IMR-90 (cell line): ENCODE results near the gene UBE2O. TPM values are rescaled to one million over a fixed set of nuclear protein-coding genes. Genes with fewer than 3 reads are reported as not detected.
"Not testable (repeated sequence)": the region's sequence is repeated elsewhere in the genome, so short reads cannot be mapped to it uniquely, and the experiment has no call there.

ENCODE experiments used
- ATAC-seq: fragments of 200-7000 bp; cut with Tn5 transposase; 2 replicates; pipeline ENCODE4 v1.9.1; 2020; ENCODE audit warnings: low read depth, mild to moderate bottlenecking, moderate library complexity
- BruUV-seq: library from RNA; stranded (reverse); fragments of 400-500 nt; replicated peaks from 2 replicates; lab custom pipeline; 2021; lab: Mats Ljungman, UMichigan
- CTCF ChIA-PET: fragments of 300-600 bp; formaldehyde crosslinking; extraction: SDS; loops from one replicate; lab custom pipeline; 2021; ENCODE audit warnings: antibody characterized with exemption; lab: Yijun Ruan, JAX
- POLR2A ChIA-PET: fragments of 300-600 bp; sonication (Branson Sonifier 250); formaldehyde crosslinking; loops from one replicate; lab custom pipeline; 2022; ENCODE audit warnings: antibody characterized with exemption; ENCODE audit not compliant: unreplicated experiment; lab: Charles Lee
- DNase-seq: peaks from one replicate; pipeline ENCODE4 v3.0.0; 2013
- H2AFZ ChIP-seq: replicated peaks from 2 replicates; pipeline ENCODE3; 2013; ENCODE audit warnings: low read length, mild to moderate bottlenecking; ENCODE audit not compliant: poor library complexity
- H2AK5ac ChIP-seq: 2 replicates; pipeline ENCODE4 v1.6.1; 2013; ENCODE audit warnings: low read depth, low read length, inconsistent platforms
- H2AK9ac ChIP-seq: replicated peaks from 2 replicates; pipeline ENCODE3; 2013; ENCODE audit warnings: mild to moderate bottlenecking, low read depth, low read length, moderate library complexity; ENCODE audit not compliant: poor library complexity
- H2BK120ac ChIP-seq: 2 replicates; pipeline ENCODE4 v1.6.1; 2013; ENCODE audit warnings: low read depth, low read length, inconsistent platforms
- H2BK15ac ChIP-seq: 3 replicates; pipeline ENCODE4 v1.6.1; 2013; ENCODE audit warnings: low read depth, low read length, inconsistent platforms
- H2BK20ac ChIP-seq: 2 replicates; pipeline ENCODE4 v1.6.1; 2013; ENCODE audit warnings: low read depth, mild to moderate bottlenecking, inconsistent platforms, low read length, moderate library complexity
- H2BK5ac ChIP-seq: 2 replicates; pipeline ENCODE4 v1.6.1; 2013; ENCODE audit warnings: mild to moderate bottlenecking, low read depth, low read length, inconsistent platforms; ENCODE audit not compliant: poor library complexity, severe bottlenecking
- H3K14ac ChIP-seq: replicated peaks from 2 replicates; pipeline ENCODE4 v1.6.1; 2013; ENCODE audit warnings: low read depth, low read length, inconsistent platforms
- H3K18ac ChIP-seq: 2 replicates; pipeline ENCODE4 v1.6.1; 2013; ENCODE audit warnings: low read depth, low read length, control low read depth
- H3K23ac ChIP-seq: 2 replicates; pipeline ENCODE4 v1.6.1; 2013; ENCODE audit warnings: low read depth, low read length, inconsistent platforms
- H3K27ac ChIP-seq: 2 replicates; pipeline ENCODE4 v1.5.1; 2013; ENCODE audit warnings: mild to moderate bottlenecking, control low read depth, low read length; ENCODE audit not compliant: insufficient read depth
- H3K27me3 ChIP-seq: 2 replicates; pipeline ENCODE4 v1.6.1; 2013; ENCODE audit warnings: low read length; ENCODE audit not compliant: control insufficient read depth, insufficient read depth
- H3K36me3 ChIP-seq: 2 replicates; pipeline ENCODE4 v1.6.1; 2013; ENCODE audit warnings: low read length, mixed read lengths; ENCODE audit not compliant: control insufficient read depth, insufficient read depth
- H3K4ac ChIP-seq: 2 replicates; pipeline ENCODE4 v1.6.1; 2013; ENCODE audit warnings: low read depth, low read length, inconsistent platforms
- H3K4me1 ChIP-seq: 2 replicates; pipeline ENCODE4 v1.6.1; 2013; ENCODE audit warnings: low read length, mixed read lengths; ENCODE audit not compliant: control insufficient read depth, insufficient read depth
- H3K4me2 ChIP-seq: 2 replicates; pipeline ENCODE4 v1.6.1; 2013; ENCODE audit warnings: low read depth, mild to moderate bottlenecking, control low read depth, low read length, moderate library complexity
- H3K4me3 ChIP-seq: 2 replicates; pipeline ENCODE4 v1.5.1; 2013; ENCODE audit warnings: low read depth, mild to moderate bottlenecking, control low read depth, low read length, moderate library complexity; ENCODE audit not compliant: insufficient read depth
- H3K56ac ChIP-seq: 2 replicates; pipeline ENCODE4 v1.6.1; 2013; ENCODE audit warnings: low read length, inconsistent platforms; ENCODE audit not compliant: insufficient read depth; ENCODE audit errors: extremely low read depth
- H3K79me1 ChIP-seq, 2 experiments: 2 replicates each; pipeline ENCODE4 v1.6.1; 2013; ENCODE audit warnings: low read length in 2 of 2, inconsistent platforms in 1 of 2, low read depth in 1 of 2
- H3K9ac ChIP-seq: 2 replicates; pipeline ENCODE4 v1.6.1; 2013; ENCODE audit warnings: low read depth, low read length, control low read depth
- H3K9me1 ChIP-seq: 2 replicates; pipeline ENCODE4 v1.6.1; 2013; ENCODE audit warnings: low read length, inconsistent platforms; ENCODE audit not compliant: insufficient read depth
- H3K9me3 ChIP-seq: 2 replicates; pipeline ENCODE4 v1.6.1; 2013; ENCODE audit warnings: low read length; ENCODE audit not compliant: control insufficient read depth, insufficient read depth
- H4K20me1 ChIP-seq: 2 replicates; pipeline ENCODE4 v1.6.1; 2013; ENCODE audit warnings: low read length, inconsistent platforms; ENCODE audit not compliant: insufficient read depth
- H4K5ac ChIP-seq: 2 replicates; pipeline ENCODE4 v1.6.1; 2013; ENCODE audit warnings: mild to moderate bottlenecking, low read depth, low read length, control low read depth
- H4K8ac ChIP-seq, 2 experiments: 2 replicates each; pipeline ENCODE4 v1.6.1; 2013; ENCODE audit warnings: low read depth in 2 of 2, low read length in 2 of 2, control low read depth in 1 of 2, inconsistent platforms in 1 of 2
- H4K91ac ChIP-seq: 2 replicates; pipeline ENCODE4 v1.6.1; 2013; ENCODE audit warnings: low read depth, low read length, inconsistent platforms; ENCODE audit not compliant: insufficient read depth
- BHLHE40 ChIP-seq: fragments of 150-350 bp; IDR thresholded peaks from 2 replicates; pipeline ENCODE4 v1.6.1; 2016; ENCODE audit warnings: mild to moderate bottlenecking, low read depth, low read length
- CEBPB ChIP-seq: IDR thresholded peaks from 2 replicates; pipeline ENCODE4 v1.6.1; 2012; ENCODE audit warnings: low read depth, low read length, improper control_type of control experiment
- WGBS, 2 experiments: methylation state at CpG; one replicate each; pipeline versions ENCODE4 v1.1.5 to v1.1.7; 2013; ENCODE audit warnings: missing lambda C conversion rate in 2 of 2; ENCODE audit not compliant: insufficient read length in 1 of 2; ENCODE audit errors: extremely low coverage in 2 of 2; 5-methylcytosine and 5-hydroxymethylcytosine counted together
- dilution Hi-C: fragments of 300-500 bp; cut with HindIII; formaldehyde crosslinking; loops from one replicate; pipeline ENCODE4 v1.14.3; 2018; ENCODE audit warnings: low sequenced_read_pairs; ENCODE audit not compliant: unreplicated experiment
- in situ Hi-C: fragments of 300-500 bp; cut with MboI; formaldehyde crosslinking; loops from 3 replicates; pipeline ENCODE4 v1.14.3; 2019; ENCODE audit warnings: low sequenced_read_pairs, inconsistent platforms, mixed read lengths
- intact Hi-C: fragments of 100-400 bp; cut with micrococcal nuclease; formaldehyde crosslinking; loops from 2 replicates; pipeline ENCODE4 v1.10.0; 2022
- polyA plus RNA-seq, 3 experiments: library from polyadenylated mRNA; depleted of rRNA; stranded (reverse); fragments of >200 nt; gene quantifications; 2 replicates each; pipeline ENCODE4 v1.2.3, GENCODE V29; 2012; ENCODE audit warnings: low replicate concordance in 1 of 3
- total RNA-seq: library from RNA; depleted of rRNA; stranded (reverse); fragments of >200 nt; gene quantifications from 2 replicates; pipeline ENCODE4 v1.2.3, GENCODE V29; 2012

Gene UBE2O
- total and polyA plus RNA-seq, 2 of the 4 experiments (the other 2 are of a cell fraction), result 17.6 TPM

DNA sequence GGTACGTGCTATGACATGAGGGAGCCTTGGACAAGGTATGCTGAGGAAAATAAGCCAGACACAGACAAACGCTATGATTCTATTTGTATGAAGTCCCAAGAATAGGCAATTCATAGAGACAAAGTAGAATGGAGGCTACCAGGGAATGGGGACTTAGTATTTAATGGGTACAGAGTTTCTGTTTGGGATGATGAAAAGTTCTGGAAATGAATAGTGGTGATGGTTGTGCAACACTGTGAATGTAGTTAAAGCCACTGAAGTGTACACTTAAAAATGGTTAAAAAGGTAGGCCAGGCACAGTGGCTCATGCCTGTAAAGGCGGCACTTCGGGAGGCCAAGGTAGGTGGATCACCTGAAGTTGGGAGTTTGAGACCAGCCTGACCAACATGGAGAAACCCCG is 102.5 kb downstream of the UBE2O start:
- CTCF ChIA-PET, result no interaction called here
- intact Hi-C loops (no loop called here), in situ Hi-C loops (no loop called here)

DNA sequence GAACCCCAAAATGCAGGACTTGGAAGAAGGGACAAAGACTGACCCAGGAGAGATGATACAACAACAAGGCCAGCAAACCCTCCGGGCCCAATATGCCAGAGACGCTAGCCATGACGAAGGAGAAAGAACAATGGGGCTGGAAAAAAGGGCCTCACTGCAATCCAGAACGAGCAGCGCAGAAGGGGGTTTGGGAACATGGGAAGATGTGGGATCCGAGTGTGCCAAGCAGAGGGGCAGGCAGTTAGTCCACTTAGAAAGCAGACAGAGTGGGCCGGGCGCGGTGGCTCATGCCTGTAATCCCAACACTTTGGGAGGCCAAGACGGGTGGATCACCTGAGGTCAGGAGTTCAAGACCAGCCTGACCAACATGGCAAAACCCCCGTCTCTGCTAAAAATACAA is 106.0 kb downstream of the UBE2O start:
- ATAC-seq, H3K4me1 ChIP-seq, POLR2A ChIA-PET, DNase-seq, H3K9me3 ChIP-seq, H2BK120ac ChIP-seq, H3K9ac ChIP-seq, BruUV-seq, H2AK9ac ChIP-seq, H4K8ac ChIP-seq, H3K27me3 ChIP-seq, H3K9me1 ChIP-seq, H3K27ac ChIP-seq, intact Hi-C loops, H3K14ac ChIP-seq, H2BK15ac ChIP-seq, H4K5ac ChIP-seq, H2BK20ac ChIP-seq, H2AFZ ChIP-seq, H3K4me2 ChIP-seq, H3K23ac ChIP-seq, H3K56ac ChIP-seq, H3K4me3 ChIP-seq, H3K18ac ChIP-seq, H4K91ac ChIP-seq, H2AK5ac ChIP-seq, H3K4ac ChIP-seq, H2BK5ac ChIP-seq, in situ Hi-C loops, CTCF ChIA-PET, H4K20me1 ChIP-seq, dilution Hi-C loops: not testable (repeated sequence)
- Histone ChIP-seq H3K79me1 (peaks cover 8 to 42% of the 10 kb centered on the region in 2 experiments; a peak in 3 of 4 replicates), H3K36me3 (peaks cover 40% of the 10 kb centered on the region)
- 96% methylated on average over 3 of the region's 11 CpGs; no CpG with 5 or more reads in 1 of the 2 experiments for WGBS, 2 experiments

More for the DNA sequence above, 102.5 kb downstream of the UBE2O start:
- no peak overlapping the region for H2AFZ ChIP-seq
- H2AK9ac ChIP-seq, result no peak overlapping the region
- no peak overlapping the region for H4K8ac ChIP-seq
- peaks cover 19% of the 10 kb centered on the region for H3K36me3 ChIP-seq
- BruUV-seq, result no TSS peak
- H3K14ac ChIP-seq, result no peak overlapping the region
- no peak overlapping the region for H2AK5ac ChIP-seq
- no peaks in the 10 kb centered on the region for H3K9me3 ChIP-seq
- no peak overlapping the region for H3K18ac ChIP-seq
- no peak overlapping the region for H3K23ac ChIP-seq
- no peak overlapping the region for H3K9ac ChIP-seq
- no peak for TF ChIP-seq BHLHE40
- peak; percentile 60 for TF ChIP-seq CEBPB
- H4K5ac ChIP-seq, result no peak overlapping the region
- dilution Hi-C loops, result no loop called here
- no peak overlapping the region for H2BK20ac ChIP-seq
- peaks cover 6 to 47% of the 10 kb centered on the region in 2 experiments for H3K79me1 ChIP-seq
- H3K4me2 ChIP-seq, result no peak overlapping the region
- H3K27ac ChIP-seq, result no peak overlapping the region
- WGBS, 2 experiments, result 95% methylated on average over 3 of the region's 5 CpGs; no CpG with 5 or more reads in 1 of the 2 experiments
- H3K56ac ChIP-seq, result no peak overlapping the region
- no peaks in the 10 kb centered on the region for H3K9me1 ChIP-seq
- DNase-seq (no peak), ATAC-seq (no peak)
- H3K27me3 ChIP-seq, result no peaks in the 10 kb centered on the region
- H3K4me1 ChIP-seq, result peaks cover 8% of the 10 kb centered on the region
- no peak overlapping the region for H4K91ac ChIP-seq
- no peak overlapping the region for H2BK15ac ChIP-seq
- no peak overlapping the region for H3K4ac ChIP-seq
- H2BK5ac ChIP-seq, result no peak overlapping the region
- no peak overlapping the region for H3K4me3 ChIP-seq
- H2BK120ac ChIP-seq, result no peak overlapping the region
- POLR2A ChIA-PET, result no interaction called here
- peaks cover 4% of the 10 kb centered on the region; the same call in 1 of the 2 replicates for H4K20me1 ChIP-seq
